H9 (cell line): ENCODE measurements around the gene CATSPER1. TPM values are rescaled to one million over a fixed set of nuclear protein-coding genes. Genes with fewer than 3 reads are reported as not detected.
"Not testable (repeated sequence)": the region's sequence is repeated elsewhere in the genome, so short reads cannot be mapped to it uniquely, and the experiment has no call there.

Source experiments
- DNase-seq: peaks from one replicate; pipeline ENCODE4 v3.0.0-alpha.2; 2017
- H2AFZ ChIP-seq: one replicate; pipeline ENCODE4 v1.6.1; 2013; ENCODE audit warnings: mild to moderate bottlenecking, low read length, control low read depth, moderate library complexity
- H2AK5ac ChIP-seq: 2 replicates; pipeline ENCODE4 v1.6.1; 2013; ENCODE audit warnings: low read length, control low read depth, mixed read lengths; ENCODE audit not compliant: insufficient read length
- H2BK120ac ChIP-seq: one replicate; pipeline ENCODE4 v1.6.1; 2013; ENCODE audit warnings: low read depth, mild to moderate bottlenecking, low read length, control low read depth, inconsistent platforms; ENCODE audit not compliant: poor library complexity, severe bottlenecking
- H2BK12ac ChIP-seq: 2 replicates; pipeline ENCODE4 v1.6.1; 2013; ENCODE audit warnings: low read length, control low read depth, mixed read lengths, low read depth; ENCODE audit not compliant: insufficient read length
- H2BK15ac ChIP-seq: 2 replicates; pipeline ENCODE4 v1.6.1; 2013; ENCODE audit warnings: low read depth, low read length, control low read depth
- H2BK20ac ChIP-seq: one replicate; pipeline ENCODE4 v1.6.1; 2013; ENCODE audit warnings: low read depth, mild to moderate bottlenecking, low read length, control low read depth, inconsistent platforms; ENCODE audit not compliant: poor library complexity, severe bottlenecking
- H2BK5ac ChIP-seq: 2 replicates; pipeline ENCODE4 v1.6.1; 2013; ENCODE audit warnings: low read length, control low read depth, mixed read lengths; ENCODE audit not compliant: insufficient read length
- H3K14ac ChIP-seq: 2 replicates; pipeline ENCODE4 v1.6.1; 2013; ENCODE audit warnings: low read length, control low read depth; ENCODE audit not compliant: insufficient read depth
- H3K18ac ChIP-seq: 2 replicates; pipeline ENCODE4 v1.6.1; 2013; ENCODE audit warnings: low read depth, mild to moderate bottlenecking, mixed read lengths, low read length, control low read depth; ENCODE audit not compliant: insufficient read length
- H3K23ac ChIP-seq: 2 replicates; pipeline ENCODE4 v1.6.1; 2013; ENCODE audit warnings: low read length, control low read depth, mixed read lengths, low read depth; ENCODE audit not compliant: insufficient read length
- H3K23me2 ChIP-seq: 2 replicates; pipeline ENCODE4 v1.6.1; 2013; ENCODE audit warnings: low read depth, mild to moderate bottlenecking, mixed read lengths, low read length, control low read depth; ENCODE audit not compliant: insufficient read length, poor library complexity, severe bottlenecking
- H3K27ac ChIP-seq: 2 replicates; pipeline ENCODE4 v1.5.1; 2013; ENCODE audit warnings: low read length, control low read depth, mixed read lengths, low read depth; ENCODE audit not compliant: insufficient read length
- H3K27me3 ChIP-seq: 2 replicates; pipeline ENCODE4 v1.6.1; 2013; ENCODE audit warnings: low read length, control low read depth, inconsistent platforms; ENCODE audit not compliant: insufficient read depth
- H3K4ac ChIP-seq: 2 replicates; pipeline ENCODE4 v1.6.1; 2013; ENCODE audit warnings: low read depth, mild to moderate bottlenecking, control low read depth, inconsistent platforms, low read length, moderate library complexity
- H3K4me1 ChIP-seq: 2 replicates; pipeline ENCODE4 v1.6.1; 2013; ENCODE audit warnings: low read length, control low read depth, inconsistent platforms; ENCODE audit not compliant: insufficient read depth
- H3K4me2 ChIP-seq: 2 replicates; pipeline ENCODE4 v1.6.1; 2013; ENCODE audit warnings: low read length, control low read depth, mixed read lengths; ENCODE audit not compliant: insufficient read length, insufficient read depth
- H3K56ac ChIP-seq: 2 replicates; pipeline ENCODE4 v1.6.1; 2013; ENCODE audit warnings: low read depth, mild to moderate bottlenecking, mixed read lengths, low read length, control low read depth; ENCODE audit not compliant: insufficient read length
- H3K79me1 ChIP-seq: 2 replicates; pipeline ENCODE4 v1.6.1; 2013; ENCODE audit warnings: low read depth, mild to moderate bottlenecking, moderate library complexity, low read length, control low read depth, inconsistent platforms; ENCODE audit not compliant: insufficient read depth, poor library complexity, severe bottlenecking
- H3K79me2 ChIP-seq: 2 replicates; pipeline ENCODE4 v1.6.1; 2013; ENCODE audit warnings: low read length, control low read depth, inconsistent platforms; ENCODE audit not compliant: insufficient read depth
- H3K9ac ChIP-seq: 2 replicates; pipeline ENCODE4 v1.6.1; 2013; ENCODE audit warnings: low read length, control low read depth, mixed read lengths; ENCODE audit not compliant: insufficient read length; ENCODE audit errors: extremely low read depth
- H3K9me3 ChIP-seq: one replicate; pipeline ENCODE4 v1.6.1; 2013; ENCODE audit warnings: low read depth, low read length, inconsistent platforms; ENCODE audit not compliant: control insufficient read depth
- H3T11ph ChIP-seq: one replicate; pipeline ENCODE4 v1.6.1; 2013; ENCODE audit warnings: mild to moderate bottlenecking, low read length, control low read depth, inconsistent platforms
- H4K20me1 ChIP-seq: one replicate; pipeline ENCODE4 v1.6.1; 2013; ENCODE audit not compliant: control insufficient read depth, insufficient read length, insufficient read depth
- H4K5ac ChIP-seq: 2 replicates; pipeline ENCODE4 v1.6.1; 2013; ENCODE audit warnings: low read depth, mild to moderate bottlenecking, mixed read lengths, low read length, control low read depth; ENCODE audit not compliant: insufficient read length
- H4K8ac ChIP-seq: replicated peaks from 2 replicates; pipeline ENCODE4 v1.6.1; 2013; ENCODE audit warnings: low read length, control low read depth, mixed read lengths, low read depth; ENCODE audit not compliant: insufficient read length
- H4K91ac ChIP-seq: 2 replicates; pipeline ENCODE4 v1.6.1; 2013; ENCODE audit warnings: low read depth, mild to moderate bottlenecking, moderate library complexity, mixed read lengths, low read length, control low read depth; ENCODE audit not compliant: insufficient read length
- H3K27ac Mint-ChIP-seq, 3 experiments: 2 replicates in 2 of 3; 3 replicates in 1 of 3; pipeline ENCODE4 v1.8.0; 2020 to 2021; ENCODE audit warnings: mixed read lengths in 3 of 3, mild to moderate bottlenecking in 1 of 3, moderate library complexity in 1 of 3
- H3K27me3 Mint-ChIP-seq: 2 replicates; pipeline ENCODE4 v1.8.0; 2021; ENCODE audit warnings: low read depth, mild to moderate bottlenecking, moderate library complexity, mixed read lengths
- H3K36me3 Mint-ChIP-seq, 3 experiments: 2 replicates in 2 of 3; 3 replicates in 1 of 3; pipeline ENCODE4 v1.8.0; 2020 to 2021; ENCODE audit warnings: low read depth in 3 of 3, mixed read lengths in 3 of 3; ENCODE audit not compliant: insufficient read depth in 1 of 3
- H3K4me1 Mint-ChIP-seq, 2 experiments: 2 replicates each; pipeline ENCODE4 v1.8.0; 2020; ENCODE audit warnings: mixed read lengths in 2 of 2
- H3K4me3 Mint-ChIP-seq, 2 experiments: 2 replicates in 1 of 2; 3 replicates in 1 of 2; pipeline ENCODE4 v1.8.0; 2020 to 2021; ENCODE audit warnings: mild to moderate bottlenecking in 2 of 2, mixed read lengths in 2 of 2, moderate library complexity in 1 of 2
- H3K9me3 Mint-ChIP-seq, 2 experiments: 2 replicates in 1 of 2; 3 replicates in 1 of 2; pipeline ENCODE4 v1.8.0; 2020; ENCODE audit warnings: mild to moderate bottlenecking in 2 of 2, mixed read lengths in 2 of 2, moderate library complexity in 1 of 2
- WGBS: extraction: QIAGEN DNeasy Blood & Tissue Kit; methylation state at CpG from one replicate; pipeline ENCODE4 v1.1.7; 2013; ENCODE audit warnings: missing lambda C conversion rate, low lambda C conversion rate, mixed read lengths; ENCODE audit not compliant: insufficient read length; ENCODE audit errors: extremely low coverage; 5-methylcytosine and 5-hydroxymethylcytosine counted together
- total RNA-seq: library from RNA; stranded (reverse); gene quantifications from 2 replicates; pipeline ENCODE4 v1.2.1, GENCODE V29; 2021
- TF ChIP-seq, protein P1 (sequence below): fragments of 200-600 bp; sonication (generic); conservative IDR thresholded peaks from 3 replicates; pipeline ENCODE4 v1.8.0; 2021; ENCODE audit warnings: antibody characterized with exemption, mild to moderate bottlenecking

The CATSPER1 gene
- total RNA-seq, 1 experiment from 2014 or later = not detected

GRCh38 chr11:66011239-66011784 is 15.0 kb downstream of the CATSPER1 start:
- Histone ChIP-seq H3K27me3 (peaks cover 4% of the 10 kb centered on the region; the same call in 1 of the 2 replicates), H4K5ac (no peak overlapping the region), H2AFZ (no peak overlapping the region), H3K4me1 (no peaks in the 10 kb centered on the region), H3K79me2 (no peaks in the 10 kb centered on the region), H3K9ac (no peak overlapping the region), H3K14ac (no peak overlapping the region), H2BK15ac (no peak overlapping the region), H4K8ac (no peak overlapping the region), H3K56ac (no peak overlapping the region), H3K79me1 (no peaks in the 10 kb centered on the region), H3K9me3 (no peaks in the 10 kb centered on the region), H3K23ac (no peak overlapping the region), H4K20me1 (no peaks in the 10 kb centered on the region), H3T11ph (no peak overlapping the region), H3K4ac (no peak overlapping the region), H2BK120ac (no peak overlapping the region), H2BK12ac (no peak overlapping the region), H2BK20ac (no peak overlapping the region), H2BK5ac (no peak overlapping the region), H2AK5ac (no peak overlapping the region), H3K18ac (no peak overlapping the region), H3K27ac (no peak overlapping the region), H3K4me2 (peak overlapping the region; percentile 38), H3K23me2 (peaks cover 5% of the 10 kb centered on the region), H4K91ac (no peak overlapping the region)
- Mint-ChIP-seq H3K9me3 (no peaks in the 10 kb centered on the region), H3K27ac (no peak overlapping the region), H3K4me1 (peaks cover 16 to 30% of the 10 kb centered on the region in 2 experiments), H3K36me3 (no peaks in the 10 kb centered on the region), H3K27me3 (no peaks in the 10 kb centered on the region; the same call in 1 of the 2 replicates), H3K4me3 (no peak overlapping the region)
- peak; percentile 71 for DNase-seq
- WGBS = no CpG with 5 or more reads among the region's 14 CpGs
- TF ChIP-seq, protein P1, sequence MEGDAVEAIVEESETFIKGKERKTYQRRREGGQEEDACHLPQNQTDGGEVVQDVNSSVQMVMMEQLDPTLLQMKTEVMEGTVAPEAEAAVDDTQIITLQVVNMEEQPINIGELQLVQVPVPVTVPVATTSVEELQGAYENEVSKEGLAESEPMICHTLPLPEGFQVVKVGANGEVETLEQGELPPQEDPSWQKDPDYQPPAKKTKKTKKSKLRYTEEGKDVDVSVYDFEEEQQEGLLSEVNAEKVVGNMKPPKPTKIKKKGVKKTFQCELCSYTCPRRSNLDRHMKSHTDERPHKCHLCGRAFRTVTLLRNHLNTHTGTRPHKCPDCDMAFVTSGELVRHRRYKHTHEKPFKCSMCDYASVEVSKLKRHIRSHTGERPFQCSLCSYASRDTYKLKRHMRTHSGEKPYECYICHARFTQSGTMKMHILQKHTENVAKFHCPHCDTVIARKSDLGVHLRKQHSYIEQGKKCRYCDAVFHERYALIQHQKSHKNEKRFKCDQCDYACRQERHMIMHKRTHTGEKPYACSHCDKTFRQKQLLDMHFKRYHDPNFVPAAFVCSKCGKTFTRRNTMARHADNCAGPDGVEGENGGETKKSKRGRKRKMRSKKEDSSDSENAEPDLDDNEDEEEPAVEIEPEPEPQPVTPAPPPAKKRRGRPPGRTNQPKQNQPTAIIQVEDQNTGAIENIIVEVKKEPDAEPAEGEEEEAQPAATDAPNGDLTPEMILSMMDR = no peak

- H2AK5ac ChIP-seq, H3K9me3 Mint-ChIP-seq, H3K79me2 ChIP-seq, H3K9ac ChIP-seq, H3K18ac ChIP-seq, H4K5ac ChIP-seq, H3K23ac ChIP-seq, H3K27ac ChIP-seq, H3K27me3 Mint-ChIP-seq, H2BK120ac ChIP-seq, H3K14ac ChIP-seq, H2BK5ac ChIP-seq, H3K23me2 ChIP-seq, H3K4me3 Mint-ChIP-seq, H3K27me3 ChIP-seq, H4K91ac ChIP-seq, H3K79me1 ChIP-seq, H3K9me3 ChIP-seq, H2BK15ac ChIP-seq, H3K56ac ChIP-seq, H4K8ac ChIP-seq, H2AFZ ChIP-seq, H4K20me1 ChIP-seq, DNase-seq, H3K4me1 ChIP-seq, H2BK12ac ChIP-seq, H2BK20ac ChIP-seq, H3T11ph ChIP-seq, H3K4me2 ChIP-seq, H3K4ac ChIP-seq, H3K27ac Mint-ChIP-seq: not testable (repeated sequence)
- no CpG with 5 or more reads among the region's 4 CpGs for WGBS
- peaks cover 16 to 30% of the 10 kb centered on the region in 2 experiments for H3K4me1 Mint-ChIP-seq
- H3K36me3 Mint-ChIP-seq = peaks cover 0 to 11% (median 3%) of the 10 kb centered on the region in 3 experiments; a peak in 4 of 7 replicates
Observed at GRCh38 chr11:66010036-66010435, 16.2 kb downstream of the CATSPER1 start.
